HepG2 (cell line): Measurements from ENCODE around the gene PLET1. TPM values are rescaled to one million over a fixed set of nuclear protein-coding genes. Genes with fewer than 3 reads are reported as not detected.
"Not testable (repeated sequence)": the region's sequence is repeated elsewhere in the genome, so short reads cannot be mapped to it uniquely, and the experiment has no call there.

ENCODE experiments used
- ATAC-seq: fragments of 200-7000 bp; cut with Tn5 transposase; 3 replicates; pipeline ENCODE4 v1.9.1; 2020; ENCODE audit warnings: mild to moderate bottlenecking, moderate library complexity
- BruUV-seq: library from RNA; stranded (reverse); fragments of 400-500 nt; replicated peaks from 2 replicates; lab custom pipeline; 2021; lab: Mats Ljungman, UMichigan
- CTCF ChIA-PET: fragments of 300-600 bp; formaldehyde crosslinking; extraction: SDS; loops from one replicate; lab custom pipeline; 2021; ENCODE audit warnings: low total read pairs, inconsistent platforms, low intra/inter-chr PET ratio; lab: Yijun Ruan, JAX
- POLR2A ChIA-PET: fragments of 350-600 bp; sonication (Branson Sonifier 250); formaldehyde crosslinking; loops from one replicate; lab custom pipeline; 2020; ENCODE audit warnings: antibody characterized with exemption, inconsistent platforms; lab: Yijun Ruan, JAX
- DNase-seq: peaks from one replicate; pipeline ENCODE4 v3.0.0-alpha.2; 2015; ENCODE audit warnings: low spot score
- FAIRE-seq: peaks from 3 replicates; lab custom pipeline; 2011; peaks lifted over from hg19 to GRCh38; lab: Jason Lieb, UNC
- H2AFZ ChIP-seq: one replicate; pipeline ENCODE4 v1.6.1; 2011; ENCODE audit warnings: low read length, inconsistent platforms
- H3K27ac ChIP-seq: fragments of 300-600 bp; 3 replicates; pipeline ENCODE4 v1.8.0; 2011; ENCODE audit warnings: mixed run types, mild to moderate bottlenecking, mixed read lengths, low read length, inconsistent platforms; ENCODE audit not compliant: insufficient read depth; ENCODE audit errors: extremely low read length
- H3K27me3 ChIP-seq, 2 experiments: fragments of 200-600 bp in 1 of 2; 2 replicates in 1 of 2; 3 replicates in 1 of 2; pipeline versions ENCODE4 v1.6.0 to v1.8.0; 2011; ENCODE audit warnings: low read length in 2 of 2, mild to moderate bottlenecking in 2 of 2, moderate library complexity in 2 of 2, inconsistent platforms in 1 of 2; ENCODE audit not compliant: insufficient read depth in 2 of 2, control insufficient read depth in 1 of 2
- H3K36me3 ChIP-seq, 2 experiments: fragments of 200-600 bp in 1 of 2; replicated peaks in 1 of 2; 2 replicates in 1 of 2; 3 replicates in 1 of 2; pipeline versions ENCODE4 v1.5.1 to v1.8.0; 2011; ENCODE audit warnings: low read length in 2 of 2, inconsistent platforms in 1 of 2; ENCODE audit not compliant: insufficient read depth in 2 of 2, control insufficient read depth in 1 of 2
- H3K4me1 ChIP-seq: 2 replicates; pipeline ENCODE4 v1.5.1; 2012; ENCODE audit warnings: low read length, inconsistent platforms; ENCODE audit not compliant: insufficient read depth
- H3K4me2 ChIP-seq: 2 replicates; pipeline ENCODE4 v1.6.0; 2011; ENCODE audit warnings: low read depth, low read length, inconsistent platforms
- H3K4me3 ChIP-seq, 3 experiments: fragments of 200-600 bp in 1 of 3; sonication (generic), shearing (Covaris generic) in 1 of 3; replicated peaks in 1 of 3; 2 replicates each; pipeline ENCODE4 v1.5.1; 2011 to 2016; ENCODE audit warnings: low read length in 3 of 3, inconsistent platforms in 2 of 3, low read depth in 2 of 3, mild to moderate bottlenecking in 2 of 3, control low read depth in 1 of 3, mixed read lengths in 1 of 3; ENCODE audit not compliant: insufficient read depth in 1 of 3
- H3K79me2 ChIP-seq: one replicate; pipeline ENCODE4 v1.6.1; 2011; ENCODE audit warnings: low read length, inconsistent platforms; ENCODE audit not compliant: insufficient read depth
- H3K9ac ChIP-seq: 2 replicates; pipeline ENCODE4 v1.6.0; 2011; ENCODE audit warnings: mild to moderate bottlenecking, low read depth, low read length, inconsistent platforms; ENCODE audit not compliant: insufficient read depth
- H3K9me3 ChIP-seq: 2 replicates; pipeline ENCODE4 v1.5.1; 2012; ENCODE audit warnings: mild to moderate bottlenecking, low read length
- H4K20me1 ChIP-seq: 2 replicates; pipeline ENCODE4 v1.6.0; 2011; ENCODE audit warnings: inconsistent platforms, mild to moderate bottlenecking, low read length, moderate library complexity; ENCODE audit not compliant: insufficient read depth
- KAT2B ChIP-seq: fragments of 150-350 bp; IDR thresholded peaks from 2 replicates; pipeline ENCODE4 v1.6.1; 2014; ENCODE audit warnings: low read depth, low read length, borderline replicate concordance
- WGBS: methylation state at CpG from one replicate; pipeline ENCODE4 v1.1.6; 2017; ENCODE audit warnings: low lambda C conversion rate; 5-methylcytosine and 5-hydroxymethylcytosine counted together
- in situ Hi-C: cut with HindIII; loops from 2 replicates; pipeline ENCODE4 v1.10.0; 2017; ENCODE audit warnings: low pct_unique_long_range_greater_than_20kb; ENCODE audit not compliant: extremely low pct_ligation_motif_present
- intact Hi-C: fragments of 100-400 bp; cut with micrococcal nuclease; formaldehyde crosslinking; loops from one replicate; pipeline ENCODE4 v1.10.0; 2022; ENCODE audit not compliant: unreplicated experiment
- polyA plus RNA-seq, 8 experiments: library from polyadenylated mRNA; depleted of rRNA in 3 of 8; stranded (reverse) in 7 of 8; unstranded in 1 of 8; fragments of >200 nt; fragmentation: Illumina TruSeq in 4 of 8; extraction: Trizol in 4 of 8; gene quantifications; 2 replicates each; pipeline versions ENCODE4 v1.2.1 to v1.2.3, GENCODE V29; 2011 to 2016; ENCODE audit warnings: low read depth in 4 of 8, missing spikeins in 1 of 8, mixed read lengths in 1 of 8; ENCODE audit not compliant: insufficient read depth in 1 of 8
- small RNA-seq, 3 experiments: library from RNA; depleted of rRNA; stranded (forward); fragments of <200 nt; gene quantifications; one replicate each; pipeline ENCODE3, GENCODE V24; 2012; ENCODE audit warnings: low read depth in 2 of 3, low replicate concordance in 1 of 3; ENCODE audit not compliant: insufficient read length in 3 of 3, insufficient read depth in 2 of 3
- total RNA-seq, 5 experiments: library from RNA; depleted of rRNA; stranded (reverse); fragments of >200 nt; fragmentation: Illumina TruSeq; extraction: Trizol; gene quantifications; 2 replicates each; pipeline ENCODE4 v1.2.3, GENCODE V29; 2016; ENCODE audit warnings: low read depth in 1 of 5

The PLET1 gene
- total and polyA plus RNA-seq, 2 of the 13 experiments (the other 11 are each of a cell fraction or from before 2014, with no cell fraction given), result not detected

DNA sequence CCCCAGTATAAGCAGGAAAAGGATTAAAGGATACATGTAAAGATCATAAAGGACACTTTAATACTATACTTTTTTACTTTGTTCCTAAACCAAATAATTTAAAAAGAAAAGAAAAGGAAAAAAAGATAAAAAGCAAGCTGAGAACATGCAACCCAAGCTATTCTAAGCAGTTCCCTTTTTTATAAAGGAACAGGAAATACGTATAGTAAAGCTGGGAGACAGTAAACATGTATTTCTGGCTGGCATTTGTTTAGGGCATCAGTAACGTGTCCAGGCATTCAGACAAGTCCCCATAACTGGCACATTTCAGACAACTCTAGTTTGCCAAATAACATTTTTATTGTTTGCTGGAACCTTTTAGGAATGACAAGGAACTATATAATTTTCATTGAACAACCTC, 60.4 kb downstream of the PLET1 start:
- DNase-seq, result no peak
- Histone ChIP-seq H3K4me3 (no peak overlapping the region), H3K9ac (no peak overlapping the region), H3K4me2 (no peak overlapping the region), H3K36me3 (no peaks in the 10 kb centered on the region), H3K9me3 (no peaks in the 10 kb centered on the region), H3K27ac (no peak overlapping the region), H3K4me1 (no peaks in the 10 kb centered on the region), H2AFZ (no peak overlapping the region), H3K79me2 (no peaks in the 10 kb centered on the region), H4K20me1 (no peaks in the 10 kb centered on the region), H3K27me3 (peaks cover 0 to 3% of the 10 kb centered on the region in 2 experiments; a peak in 2 of 5 replicates)
- intact Hi-C loops, result no loop called here
- ChIA-PET CTCF (no interaction called here), POLR2A (no interaction called here)
- no peak for TF ChIP-seq KAT2B
- no TSS peak for BruUV-seq
- no peak for FAIRE-seq
- in situ Hi-C loops, result no loop called here
- no peak for ATAC-seq
- WGBS, result 19% methylated on average over 2 of the region's 2 CpGs

DNA sequence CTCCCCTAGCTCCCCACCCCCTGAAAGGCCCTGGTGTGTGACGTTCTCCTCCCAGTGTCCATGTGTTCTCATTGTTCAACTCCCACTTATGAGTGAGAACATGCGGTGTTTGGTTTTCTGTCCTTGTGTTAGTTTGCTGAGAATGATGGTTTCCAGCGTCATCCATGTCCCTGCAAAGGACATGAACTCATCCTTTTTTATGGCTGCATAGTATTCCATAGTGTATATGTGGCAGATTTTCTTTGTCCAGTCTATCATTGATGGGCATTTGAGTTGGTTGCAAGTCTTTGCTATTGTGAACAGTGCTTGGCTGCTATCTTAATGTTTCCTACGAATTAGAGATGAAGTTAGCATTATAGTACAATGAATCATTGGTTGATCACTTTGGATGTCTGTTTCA, 61.6 kb downstream of the PLET1 start:
- H4K20me1 ChIP-seq, DNase-seq, H3K4me2 ChIP-seq, ATAC-seq, BruUV-seq, H3K27ac ChIP-seq, H3K79me2 ChIP-seq, H3K4me1 ChIP-seq, H3K9me3 ChIP-seq, POLR2A ChIA-PET, H3K36me3 ChIP-seq, H3K4me3 ChIP-seq, H3K27me3 ChIP-seq, CTCF ChIA-PET, intact Hi-C loops, in situ Hi-C loops, H3K9ac ChIP-seq, FAIRE-seq, H2AFZ ChIP-seq: not testable (repeated sequence)
- WGBS, result 38% methylated on average over 4 of the region's 4 CpGs

Small RNAs within 50 kb of the gene (small RNA-seq; reads per million reads assigned to genes)
- gene MRPS36P4, result 0 reads per million in 3 experiments

Other genes with a start within 250 kb of the PLET1 start
- gene DLAT, start 235.5 kb downstream of the PLET1 start, total RNA-seq (2016; rRNA removed; fragmentation: Illumina TruSeq; extraction: Trizol), result 62.2 and 73.2 TPM in 2 replicates
- gene DLAT, start 235.5 kb downstream of the PLET1 start, polyA plus RNA-seq (2011; rRNA removed), result 21.5 and 26.4 TPM in 2 replicates
- gene PIH1D2, start 186.8 kb downstream of the PLET1 start, total RNA-seq (2016; rRNA removed; fragmentation: Illumina TruSeq; extraction: Trizol), result 2.7 and 2.8 TPM in 2 replicates
- 0.49 and 0.61 TPM in 2 replicates for gene PIH1D2, start 186.8 kb downstream of the PLET1 start, polyA plus RNA-seq (2011; rRNA removed)
- 22.5 and 31.8 TPM in 2 replicates for gene NKAPD1, start 186.6 kb downstream of the PLET1 start, total RNA-seq (2016; rRNA removed; fragmentation: Illumina TruSeq; extraction: Trizol)
- 8.3 and 11.2 TPM in 2 replicates for gene NKAPD1, start 186.6 kb downstream of the PLET1 start, polyA plus RNA-seq (2011; rRNA removed)
- 98.3 and 125 TPM in 2 replicates for gene TIMM8B, start 174.1 kb downstream of the PLET1 start, total RNA-seq (2016; rRNA removed; fragmentation: Illumina TruSeq; extraction: Trizol)
- gene TIMM8B, start 174.1 kb downstream of the PLET1 start, polyA plus RNA-seq (2011; rRNA removed), result 84.5 and 87.5 TPM in 2 replicates
- 123 and 187 TPM in 2 replicates for gene SDHD, start 174.0 kb downstream of the PLET1 start, total RNA-seq (2016; rRNA removed; fragmentation: Illumina TruSeq; extraction: Trizol)
- gene SDHD, start 174.0 kb downstream of the PLET1 start, polyA plus RNA-seq (2011; rRNA removed), result 117 and 131 TPM in 2 replicates
- gene IL18, start 96.8 kb downstream of the PLET1 start, total RNA-seq (2016; rRNA removed; fragmentation: Illumina TruSeq; extraction: Trizol), result 0.89 and 1.4 TPM in 2 replicates
- gene IL18, start 96.8 kb downstream of the PLET1 start, polyA plus RNA-seq (2011; rRNA removed), result 2.7 and 3.6 TPM in 2 replicates
- gene TEX12, start 93.5 kb downstream of the PLET1 start, total RNA-seq (2016; rRNA removed; fragmentation: Illumina TruSeq; extraction: Trizol), result not detected in 2 replicates
- gene TEX12, start 93.5 kb downstream of the PLET1 start, polyA plus RNA-seq (2011; rRNA removed), result not detected in 2 replicates
- gene BCO2, start 85.3 kb downstream of the PLET1 start, total RNA-seq (2016; rRNA removed; fragmentation: Illumina TruSeq; extraction: Trizol), result 0.38 TPM in 1 of 2 replicates, not detected in the other
- 0.58 and 0.67 TPM in 2 replicates for gene BCO2, start 85.3 kb downstream of the PLET1 start, polyA plus RNA-seq (2011; rRNA removed)
- 46.8 and 49.3 TPM in 2 replicates for gene PTS, start 34.4 kb downstream of the PLET1 start, total RNA-seq (2016; rRNA removed; fragmentation: Illumina TruSeq; extraction: Trizol)
- gene PTS, start 34.4 kb downstream of the PLET1 start, polyA plus RNA-seq (2011; rRNA removed), result 26.3 and 33.6 TPM in 2 replicates